GM10266 (cell line): ENCODE results near the gene RPS21.

Experiments used
- DNase-seq: peaks from one replicate; pipeline ENCODE4 v3.0.0; 2012; ENCODE audit errors: extremely low spot score
- TF ChIP-seq, protein P1 (sequence below): IDR thresholded peaks from 2 replicates; pipeline ENCODE4 v1.5.1; 2012; ENCODE audit warnings: mild to moderate bottlenecking, low read depth; ENCODE audit not compliant: control insufficient read depth, insufficient read depth; ENCODE audit errors: missing control alignments

Gene RPS21

DNA sequence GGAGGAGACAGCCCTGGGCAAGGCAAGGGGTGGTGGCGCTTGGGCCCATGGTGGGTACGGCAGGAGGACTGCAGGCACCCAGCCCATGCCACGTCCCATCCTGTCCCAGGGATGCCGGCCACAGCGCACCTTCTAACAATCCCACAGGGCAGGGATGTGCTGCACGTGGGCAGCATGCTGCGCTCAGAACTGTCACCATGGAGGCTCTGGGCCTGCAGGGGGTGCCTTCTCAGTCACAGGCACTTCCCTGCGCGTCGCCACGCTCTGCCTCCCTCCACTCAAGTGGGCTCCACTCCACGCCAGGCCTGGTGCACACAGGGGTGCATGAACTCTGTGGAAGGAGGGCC, 17.8 kb downstream of the RPS21 start:
- TF ChIP-seq, protein P1, sequence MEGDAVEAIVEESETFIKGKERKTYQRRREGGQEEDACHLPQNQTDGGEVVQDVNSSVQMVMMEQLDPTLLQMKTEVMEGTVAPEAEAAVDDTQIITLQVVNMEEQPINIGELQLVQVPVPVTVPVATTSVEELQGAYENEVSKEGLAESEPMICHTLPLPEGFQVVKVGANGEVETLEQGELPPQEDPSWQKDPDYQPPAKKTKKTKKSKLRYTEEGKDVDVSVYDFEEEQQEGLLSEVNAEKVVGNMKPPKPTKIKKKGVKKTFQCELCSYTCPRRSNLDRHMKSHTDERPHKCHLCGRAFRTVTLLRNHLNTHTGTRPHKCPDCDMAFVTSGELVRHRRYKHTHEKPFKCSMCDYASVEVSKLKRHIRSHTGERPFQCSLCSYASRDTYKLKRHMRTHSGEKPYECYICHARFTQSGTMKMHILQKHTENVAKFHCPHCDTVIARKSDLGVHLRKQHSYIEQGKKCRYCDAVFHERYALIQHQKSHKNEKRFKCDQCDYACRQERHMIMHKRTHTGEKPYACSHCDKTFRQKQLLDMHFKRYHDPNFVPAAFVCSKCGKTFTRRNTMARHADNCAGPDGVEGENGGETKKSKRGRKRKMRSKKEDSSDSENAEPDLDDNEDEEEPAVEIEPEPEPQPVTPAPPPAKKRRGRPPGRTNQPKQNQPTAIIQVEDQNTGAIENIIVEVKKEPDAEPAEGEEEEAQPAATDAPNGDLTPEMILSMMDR: no peak

DNA sequence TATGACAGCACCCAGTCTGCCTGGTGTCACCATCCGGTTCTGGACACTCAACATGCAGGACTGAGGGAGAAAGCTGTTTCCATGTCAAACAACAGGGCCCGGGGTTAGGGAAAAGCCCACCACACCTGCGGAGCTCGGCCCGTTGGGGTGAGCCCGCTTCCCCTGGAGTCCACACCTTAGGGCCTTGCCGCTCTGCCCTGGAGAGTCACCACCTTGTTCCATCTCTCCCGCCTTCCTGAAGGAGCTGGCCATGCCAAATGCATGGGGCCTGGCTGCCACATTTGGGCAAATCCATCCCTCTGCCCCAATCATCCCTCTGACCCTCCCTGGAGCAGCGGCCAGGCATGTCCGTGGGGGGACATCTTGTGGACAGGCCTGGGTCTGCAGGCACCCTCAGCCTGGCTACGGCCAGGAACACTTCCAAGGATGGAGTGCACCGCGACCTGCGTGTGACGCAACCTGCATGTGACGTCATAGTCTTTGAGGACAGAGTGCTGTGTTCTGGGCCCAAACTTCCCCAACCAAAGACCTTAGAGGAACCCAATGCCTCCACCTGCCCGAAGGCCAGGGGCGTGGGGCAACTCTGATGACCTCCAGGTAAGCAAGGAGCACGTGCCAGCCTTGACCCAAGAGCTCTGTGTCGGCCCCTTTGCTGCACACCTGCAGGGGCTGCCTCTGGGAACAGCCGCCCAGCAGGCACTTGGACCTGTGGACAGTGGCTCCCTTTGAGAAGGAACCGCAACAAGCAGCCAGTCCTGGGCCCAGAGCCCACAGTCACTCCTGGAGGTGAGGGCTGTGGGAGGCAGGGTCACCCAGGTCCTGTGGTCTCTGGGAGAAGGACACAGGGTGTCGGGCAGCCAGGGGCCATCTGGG, 18.4 kb downstream of the RPS21 start:
- TF ChIP-seq, protein P1: peak; percentile 21
- DNase-seq: no peak

More for the DNA sequence above, 17.8 kb downstream of the RPS21 start:
- no peak for DNase-seq

DNA sequence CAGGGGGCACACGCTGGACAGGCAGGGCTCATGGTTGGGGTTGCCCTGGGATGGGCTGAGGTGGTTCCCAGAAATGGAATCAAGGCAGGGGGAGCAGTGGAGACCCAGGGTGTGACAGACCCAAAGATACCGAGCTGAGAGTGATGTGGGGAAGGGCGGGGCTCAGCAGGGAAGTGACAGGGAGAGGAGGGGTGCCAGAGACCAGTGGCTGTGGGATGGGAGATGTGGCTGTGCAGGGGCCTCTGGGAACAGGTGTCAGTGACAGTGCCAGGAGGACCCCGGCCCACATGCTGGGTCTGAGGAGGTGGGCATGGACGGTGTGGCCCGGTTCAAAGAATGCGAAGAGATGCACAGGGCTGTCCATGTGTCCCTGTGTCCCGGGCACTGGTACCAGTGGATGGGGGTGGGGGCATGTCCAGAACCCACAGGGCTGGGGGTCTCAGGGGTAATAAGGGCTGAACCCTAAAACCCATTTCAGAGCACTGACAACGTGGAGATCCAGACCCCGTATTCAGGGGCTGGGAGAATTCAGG, 19.1 kb downstream of the RPS21 start:
- TF ChIP-seq, protein P1: no peak
- no peak for DNase-seq

DNA sequence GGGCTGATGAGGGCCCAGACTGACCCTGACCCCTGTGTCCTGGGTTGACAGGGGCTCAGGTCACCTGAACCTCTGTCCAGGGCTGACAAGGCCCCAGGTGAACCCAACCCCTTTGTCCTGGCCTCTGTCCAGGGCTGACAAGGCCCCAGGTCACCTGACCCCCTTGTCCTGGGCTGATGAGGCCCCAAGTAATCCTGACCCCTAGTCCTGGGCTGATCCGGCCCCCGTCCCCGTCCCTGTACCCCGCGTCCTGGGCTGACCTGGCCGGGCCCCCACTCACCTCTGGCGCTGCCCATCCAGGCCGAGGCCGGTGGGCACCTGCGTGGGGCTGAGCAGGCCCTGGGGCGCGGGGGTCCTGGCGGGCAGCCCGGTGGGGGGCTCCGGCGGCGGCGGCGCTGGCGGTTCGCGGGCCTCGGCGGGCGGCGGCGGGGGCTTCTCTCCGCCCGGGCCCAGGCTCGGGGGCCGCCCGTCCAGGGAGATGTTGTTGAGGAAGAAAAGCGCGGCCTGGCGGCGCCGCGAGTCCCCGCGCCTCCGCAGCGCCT, 19.8 kb downstream of the RPS21 start:
- TF ChIP-seq, protein P1: no peak
- DNase-seq: no peak

DNA sequence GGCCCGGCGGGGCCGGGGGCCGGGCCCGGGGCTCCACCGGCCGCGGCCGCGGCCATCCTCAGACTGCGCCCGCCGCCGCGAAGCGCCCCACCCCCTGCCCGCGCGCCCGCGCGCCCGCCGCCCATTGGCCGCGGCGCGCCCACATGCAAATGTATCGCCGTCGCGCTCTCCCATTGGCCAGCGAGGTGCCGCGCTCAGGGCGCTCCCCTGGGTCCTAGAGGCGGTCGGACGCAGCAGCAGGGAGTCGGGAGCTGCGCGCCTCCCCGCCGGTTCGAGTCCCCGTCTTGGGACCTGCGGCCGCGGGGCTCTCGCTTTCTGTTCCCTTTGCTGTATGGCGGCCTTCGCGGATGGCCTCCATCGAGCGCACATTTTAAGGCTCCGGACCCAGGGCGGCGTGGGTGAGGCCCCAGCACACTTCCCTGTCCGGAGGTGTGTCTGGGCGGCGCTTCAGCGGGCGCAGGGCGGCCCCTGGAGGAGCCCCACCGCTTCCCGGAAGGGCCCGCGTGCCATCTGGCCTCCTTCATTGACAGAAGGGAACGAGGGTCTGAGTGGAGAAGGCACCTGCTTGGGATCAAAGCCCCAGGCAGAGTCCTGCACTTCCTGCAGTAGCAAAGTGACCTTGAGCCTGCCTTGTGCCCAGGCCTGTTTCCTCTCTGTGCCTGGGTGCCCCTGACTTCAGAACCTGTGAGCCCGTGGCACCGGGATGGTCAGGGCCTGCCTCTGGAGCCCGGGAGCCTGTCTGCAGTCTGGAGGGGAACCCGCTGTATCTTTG, 20.5 kb downstream of the RPS21 start, which contains the start of gene CABLES2:
Gene CABLES2, minus strand, starts transcription at position 65 of the 772 bp plus-strand sequence. Its CDS starts 9 bp downstream, at position 56.
- DNase-seq: peak; percentile 99
- TF ChIP-seq, protein P1: no peak

DNA sequence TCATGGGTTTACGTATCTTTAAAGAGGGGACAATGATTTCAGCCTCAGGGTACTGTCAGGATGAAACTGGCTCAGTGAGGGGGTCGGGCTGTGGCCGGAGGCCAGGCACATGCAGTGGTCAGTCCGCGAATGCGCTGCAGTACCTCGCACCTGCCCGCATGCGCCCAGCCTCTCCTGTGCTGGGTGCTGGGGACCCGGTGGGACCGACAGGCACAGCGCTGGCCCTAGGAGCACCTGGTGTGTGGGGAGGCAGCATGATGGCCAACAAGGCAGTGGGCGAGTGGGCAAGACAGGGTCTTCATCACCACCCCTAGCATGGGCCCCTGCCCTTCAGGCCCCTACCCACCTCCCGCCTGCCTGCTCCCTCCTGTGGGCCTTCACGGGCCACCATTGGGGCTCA, 21.2 kb downstream of the RPS21 start:
- no peak for DNase-seq
- TF ChIP-seq, protein P1: no peak
